Right lobe of liver (tissue), 6 donors: ENCODE results near the gene ZBBX. TPM values are rescaled to one million over a fixed set of nuclear protein-coding genes. Genes with fewer than 3 reads are reported as not detected.

ENCODE experiments used
- ATAC-seq, 4 donors: fragments of 200-7000 bp; cut with Tn5 transposase; one replicate each; pipeline ENCODE4 v1.9.1; 2020; ENCODE audit warnings: mild to moderate bottlenecking in 4 of 4, moderate library complexity in 4 of 4
- DNase-seq, 3 donors: peaks; one replicate each; pipeline ENCODE4 v3.0.0-alpha.2; 2020
- H3K27ac ChIP-seq, 3 donors: fragments of 200-600 bp; one replicate each; pipeline ENCODE4 v1.8.0; 2022
- H3K27me3 ChIP-seq, 2 donors: fragments of 200-600 bp; one replicate each; pipeline ENCODE4 v1.8.0; 2022
- H3K36me3 ChIP-seq, 4 donors: fragments of 200-600 bp; sonication (generic) in 1 of 4; one replicate each; pipeline versions ENCODE4 v1.5.1 to v1.8.0; 2017 to 2022; ENCODE audit warnings: control low read depth in 1 of 4
- H3K4me1 ChIP-seq, 4 donors: fragments of 200-600 bp; sonication (generic) in 1 of 4; one replicate each; pipeline versions ENCODE4 v1.5.1 to v1.8.0; 2017 to 2022; ENCODE audit warnings: control low read depth in 1 of 4
- H3K4me3 ChIP-seq, 3 donors: fragments of 200-600 bp; one replicate each; pipeline ENCODE4 v1.8.0; 2022
- H3K9me3 ChIP-seq, 4 donors: fragments of 200-600 bp; sonication (generic) in 1 of 4; one replicate each; pipeline versions ENCODE4 v1.5.1 to v1.8.0; 2017 to 2022; ENCODE audit warnings: control low read depth in 1 of 4
- POLR2A ChIP-seq: fragments of 450-650 bp; IDR thresholded peaks from one replicate; pipeline ENCODE4 v1.6.1; 2017; ENCODE audit warnings: antibody characterized with exemption, mild to moderate bottlenecking
- WGBS: methylation state at CpG from one replicate; pipeline ENCODE4 v1.1.6; 2018; ENCODE audit warnings: low coverage, low lambda C conversion rate; ENCODE audit not compliant: insufficient coverage; ENCODE audit errors: missing lambda C conversion rate; 5-methylcytosine and 5-hydroxymethylcytosine counted together
- intact Hi-C, 2 donors: fragments of 100-400 bp; cut with DNase I; formaldehyde crosslinking; loops; one replicate each; pipeline versions ENCODE4 v1.11.2 to v1.14.1; 2022
- total RNA-seq, 6 experiments: library from RNA; depleted of rRNA in 2 of 6; stranded (reverse); fragments of >200 nt in 2 of 6; fragmentation: NEBNext Ultra II Directional in 3 of 6; extraction: Animal tissue kit (Norgen Biotek cat#: 25700) in 3 of 6; gene quantifications; one replicate each; pipeline versions ENCODE4 v1.1.0 to v1.2.4, GENCODE V29; 2016 to 2023
- TF ChIP-seq, protein P1 (sequence below), 4 donors: fragments of 200-600 bp in 3 of 4; fragments of 450-650 bp in 1 of 4; IDR thresholded peaks; one replicate each; pipeline versions ENCODE4 v1.5.1 to v1.8.0; 2016 to 2022; ENCODE audit warnings: antibody characterized with exemption in 4 of 4, mild to moderate bottlenecking in 2 of 4
- donor health status: DM: no; HTN: yes; CAD: no.
- donor health status: DM: no; HTN: no; CAD: no.
- donor health status: DM: no; HTN: no; CAD: no.
- donor health status: DM: no; HTN: yes; CAD: no.
- donor health status: DM: no; HTN: yes; CAD: no.

Gene ZBBX
- total RNA-seq, 6 experiments from 2014 or later: not detected

- WGBS: 82% methylated on average over 1 of the region's 1 CpG
Observed at GRCh38 chr3:167241048-167241845, 138.8 kb downstream of the ZBBX start.

GRCh38 chr3:167228135-167228534, 152.0 kb downstream of the ZBBX start:
- DNase-seq (no peak), ATAC-seq (no peak)
- intact Hi-C loops: no loop called here
- no peak overlapping the region for H3K4me3 ChIP-seq
- no peak overlapping the region for H3K27ac ChIP-seq
- H3K4me1 ChIP-seq: no peaks in the 10 kb centered on the region
- no peaks in the 10 kb centered on the region for H3K9me3 ChIP-seq
- TF ChIP-seq, protein P1, sequence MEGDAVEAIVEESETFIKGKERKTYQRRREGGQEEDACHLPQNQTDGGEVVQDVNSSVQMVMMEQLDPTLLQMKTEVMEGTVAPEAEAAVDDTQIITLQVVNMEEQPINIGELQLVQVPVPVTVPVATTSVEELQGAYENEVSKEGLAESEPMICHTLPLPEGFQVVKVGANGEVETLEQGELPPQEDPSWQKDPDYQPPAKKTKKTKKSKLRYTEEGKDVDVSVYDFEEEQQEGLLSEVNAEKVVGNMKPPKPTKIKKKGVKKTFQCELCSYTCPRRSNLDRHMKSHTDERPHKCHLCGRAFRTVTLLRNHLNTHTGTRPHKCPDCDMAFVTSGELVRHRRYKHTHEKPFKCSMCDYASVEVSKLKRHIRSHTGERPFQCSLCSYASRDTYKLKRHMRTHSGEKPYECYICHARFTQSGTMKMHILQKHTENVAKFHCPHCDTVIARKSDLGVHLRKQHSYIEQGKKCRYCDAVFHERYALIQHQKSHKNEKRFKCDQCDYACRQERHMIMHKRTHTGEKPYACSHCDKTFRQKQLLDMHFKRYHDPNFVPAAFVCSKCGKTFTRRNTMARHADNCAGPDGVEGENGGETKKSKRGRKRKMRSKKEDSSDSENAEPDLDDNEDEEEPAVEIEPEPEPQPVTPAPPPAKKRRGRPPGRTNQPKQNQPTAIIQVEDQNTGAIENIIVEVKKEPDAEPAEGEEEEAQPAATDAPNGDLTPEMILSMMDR (IDR thresholded peaks at IDR 0.05): no peak
- no peak for TF ChIP-seq POLR2A
- no peaks in the 10 kb centered on the region for H3K36me3 ChIP-seq
- 31% methylated on average over 3 of the region's 3 CpGs for WGBS
- H3K27me3 ChIP-seq: no peaks in the 10 kb centered on the region

More at GRCh38 chr3:167241048-167241845, 138.8 kb downstream of the ZBBX start:
- intact Hi-C loops: no loop called here
- no peak for ATAC-seq
- Histone ChIP-seq H3K36me3 (no peaks in the 10 kb centered on the region), H3K27ac (no peak overlapping the region), H3K27me3 (no peaks in the 10 kb centered on the region), H3K9me3 (no peaks in the 10 kb centered on the region), H3K4me1 (no peaks in the 10 kb centered on the region), H3K4me3 (no peak overlapping the region)
- no peak for TF ChIP-seq POLR2A
- TF ChIP-seq, protein P1 (IDR thresholded peaks at IDR 0.05): no peak
- DNase-seq: no peak

- H3K27me3 ChIP-seq: no peaks in the 10 kb centered on the region
- 67% methylated on average over 1 of the region's 1 CpG for WGBS
- H3K27ac ChIP-seq: no peak overlapping the region
- DNase-seq (no peak), ATAC-seq (no peak)
- no peaks in the 10 kb centered on the region for H3K9me3 ChIP-seq
- no peak for TF ChIP-seq POLR2A
- TF ChIP-seq, protein P1 (IDR thresholded peaks at IDR 0.05): no peak
- H3K4me1 ChIP-seq: no peaks in the 10 kb centered on the region
- H3K4me3 ChIP-seq: no peak overlapping the region
- no peaks in the 10 kb centered on the region for H3K36me3 ChIP-seq
- intact Hi-C loops: no loop called here
Observed at GRCh38 chr3:167225821-167226220, 154.3 kb downstream of the ZBBX start.

DNA sequence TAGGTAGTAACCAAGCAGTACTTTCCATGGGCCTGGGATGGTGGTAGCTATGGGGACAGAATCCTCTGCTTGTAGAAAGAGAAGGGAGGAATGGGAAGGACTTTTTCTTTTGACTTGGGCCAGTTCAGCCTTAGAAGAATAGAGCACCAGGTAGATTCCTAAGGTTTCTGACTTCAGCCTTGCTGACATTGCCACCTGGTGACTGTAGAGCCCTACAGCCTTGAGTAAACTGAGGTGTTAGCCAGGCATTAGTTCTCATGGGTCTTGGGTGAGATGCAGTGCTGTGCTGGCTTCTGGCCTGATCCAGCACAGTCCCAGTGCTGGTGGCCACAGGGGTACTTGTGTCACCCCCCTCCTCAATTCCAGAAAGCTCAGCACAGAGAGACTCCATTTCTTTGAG, 171.1 kb downstream of the ZBBX start:
- no peaks in the 10 kb centered on the region for H3K27me3 ChIP-seq
- H3K4me3 ChIP-seq: no peak overlapping the region
- no peaks in the 10 kb centered on the region for H3K9me3 ChIP-seq
- intact Hi-C loops: no loop called here
- no peaks in the 10 kb centered on the region for H3K4me1 ChIP-seq
- no peak overlapping the region for H3K27ac ChIP-seq
- no peak for TF ChIP-seq POLR2A
- TF ChIP-seq, protein P1 (IDR thresholded peaks at IDR 0.05): peak in 1 of 4 donors; percentile 25
- DNase-seq (no peak), ATAC-seq (peak in 1 of 4 donors; percentile 40)
- no peaks in the 10 kb centered on the region for H3K36me3 ChIP-seq
